PC-3 (cell line): ENCODE measurements around the gene CCDC78. TPM values are rescaled to one million over a fixed set of nuclear protein-coding genes. Genes with fewer than 3 reads are reported as not detected.

Source experiments
- ATAC-seq: fragments of 200-7000 bp; cut with Tn5 transposase; 2 replicates; pipeline ENCODE4 v1.9.1; 2020; ENCODE audit warnings: mild to moderate bottlenecking, moderate library complexity
- BruUV-seq: library from RNA; stranded (reverse); fragments of 400-500 nt; replicated peaks from 2 replicates; lab custom pipeline; 2021; lab: Mats Ljungman, UMichigan
- CTCF ChIA-PET: fragments of 300-600 bp; sonication (Branson Sonifier 250); formaldehyde crosslinking; loops from one replicate; lab custom pipeline; 2022; ENCODE audit warnings: antibody characterized with exemption; lab: Charles Lee
- POLR2A ChIA-PET: fragments of 300-600 bp; sonication (Branson Sonifier 250); formaldehyde crosslinking; loops from one replicate; lab custom pipeline; 2022; ENCODE audit warnings: antibody characterized with exemption; ENCODE audit not compliant: unreplicated experiment; lab: Charles Lee
- DNase-seq: peaks from one replicate; pipeline ENCODE4 v3.0.0-alpha.2; 2015
- H2AFZ ChIP-seq: fragments of 300-600 bp; sonication (generic); 2 replicates; pipeline ENCODE4 v1.6.0; 2016; ENCODE audit warnings: antibody characterized with exemption, low read length
- H3F3A ChIP-seq: fragments of 300-600 bp; sonication (generic); one replicate; pipeline ENCODE4 v1.6.0; 2017; ENCODE audit warnings: antibody characterized with exemption, low read length, control low read depth, mild to moderate bottlenecking; ENCODE audit not compliant: unreplicated experiment
- H3K27ac ChIP-seq: fragments of 300-600 bp; sonication (generic); 2 replicates; pipeline ENCODE4 v1.5.1; 2016; ENCODE audit warnings: mild to moderate bottlenecking, low read length
- H3K27me3 ChIP-seq: fragments of 300-600 bp; sonication (generic); 2 replicates; pipeline ENCODE4 v1.6.1; 2016; ENCODE audit warnings: low read length, mixed read lengths
- H3K36me3 ChIP-seq: fragments of 300-600 bp; sonication (generic); 2 replicates; pipeline ENCODE4 v1.6.1; 2016; ENCODE audit warnings: low read depth, mixed run types, low read length, mixed read lengths
- H3K4me1 ChIP-seq: fragments of 300-600 bp; sonication (generic); 2 replicates; pipeline ENCODE4 v1.5.1; 2016; ENCODE audit warnings: low read length; ENCODE audit not compliant: insufficient read depth
- H3K4me2 ChIP-seq: fragments of 300-600 bp; sonication (generic); 2 replicates; pipeline ENCODE4 v1.6.0; 2016; ENCODE audit warnings: low read length
- H3K4me3 ChIP-seq: fragments of 300-600 bp; sonication (generic); 2 replicates; pipeline ENCODE4 v1.5.1; 2016; ENCODE audit warnings: mild to moderate bottlenecking, low read length, mixed read lengths
- H3K79me2 ChIP-seq: fragments of 300-600 bp; sonication (generic); 2 replicates; pipeline ENCODE4 v1.6.1; 2017; ENCODE audit warnings: low read length, mixed read lengths
- H3K9ac ChIP-seq: fragments of 300-600 bp; sonication (generic); 2 replicates; pipeline ENCODE4 v1.6.0; 2016; ENCODE audit warnings: mild to moderate bottlenecking, low read length
- H3K9me2 ChIP-seq: fragments of 300-600 bp; sonication (generic); replicated peaks from 2 replicates; pipeline ENCODE4 v1.6.1; 2016; ENCODE audit warnings: mixed run types, low read length, mixed read lengths
- H3K9me3 ChIP-seq: fragments of 300-600 bp; sonication (generic); 2 replicates; pipeline ENCODE4 v1.6.1; 2016; ENCODE audit warnings: low read length, mixed read lengths
- H4K20me1 ChIP-seq: fragments of 300-600 bp; sonication (generic); 2 replicates; pipeline ENCODE4 v1.6.1; 2016; ENCODE audit warnings: low read length, mixed read lengths
- CTCF ChIP-seq: fragments of 300-600 bp; sonication (generic); conservative IDR thresholded peaks from 2 replicates; pipeline ENCODE4 v1.5.1; 2017; ENCODE audit warnings: antibody characterized with exemption, low read depth, mild to moderate bottlenecking, low read length
- EZH2 ChIP-seq: fragments of 300-600 bp; sonication (generic); IDR thresholded peaks from one replicate; pipeline ENCODE4 v1.6.1; 2017; ENCODE audit warnings: antibody characterized with exemption, mild to moderate bottlenecking, low read length; ENCODE audit not compliant: unreplicated experiment
- EZH2phosphoT487 ChIP-seq: fragments of 300-600 bp; sonication (generic); IDR thresholded peaks from 2 replicates; pipeline ENCODE4 v1.6.1; 2018; ENCODE audit warnings: mild to moderate bottlenecking, antibody characterized with exemption, low read length, borderline replicate concordance
- intact Hi-C: fragments of 100-400 bp; cut with micrococcal nuclease; formaldehyde crosslinking; loops from 2 replicates; pipeline ENCODE4 v1.9.0; 2023
- total RNA-seq: library from RNA; depleted of rRNA; stranded (reverse); fragments of >200 nt; gene quantifications from 2 replicates; pipeline ENCODE4 v1.2.3, GENCODE V29; 2014

CCDC78 gene
- total RNA-seq, 1 experiment from 2014 or later, result 3.3 TPM

- intact Hi-C loops, result no loop called here
- Histone ChIP-seq H3K4me2 (no peak overlapping the region), H3F3A (no peaks in the 10 kb centered on the region), H4K20me1 (peaks cover 10% of the 10 kb centered on the region; the same call in 1 of the 2 replicates), H2AFZ (no peak overlapping the region), H3K27ac (no peak overlapping the region), H3K27me3 (no peaks in the 10 kb centered on the region), H3K4me3 (no peak overlapping the region), H3K9me3 (no peaks in the 10 kb centered on the region), H3K79me2 (peaks cover 22% of the 10 kb centered on the region), H3K4me1 (peaks cover 14% of the 10 kb centered on the region), H3K36me3 (peaks cover 5% of the 10 kb centered on the region), H3K9me2 (no peaks in the 10 kb centered on the region), H3K9ac (no peak overlapping the region)
- ChIA-PET POLR2A (no interaction called here), CTCF (no interaction called here)
- BruUV-seq, result no TSS peak
- TF ChIP-seq EZH2phosphoT487 (no peak), CTCF (no peak), EZH2 (no peak)
- ATAC-seq (no peak), DNase-seq (no peak)
Measured at GRCh38 chr16:677316-678190, 48.7 kb downstream of the CCDC78 start.

- peaks cover 3% of the 10 kb centered on the region; the same call in 1 of the 2 replicates for H4K20me1 ChIP-seq
- no peaks in the 10 kb centered on the region for H3F3A ChIP-seq
- ChIA-PET CTCF (no interaction called here), POLR2A (no interaction called here)
- DNase-seq (no peak), ATAC-seq (no peak)
- TF ChIP-seq EZH2 (no peak), CTCF (no peak), EZH2phosphoT487 (no peak)
- no TSS peak for BruUV-seq
- H3K36me3 ChIP-seq, result no peaks in the 10 kb centered on the region
- H3K4me3 ChIP-seq, result no peak overlapping the region
- peaks cover 16% of the 10 kb centered on the region for H3K79me2 ChIP-seq
- peaks cover 7% of the 10 kb centered on the region for H3K4me1 ChIP-seq
- intact Hi-C loops, result no loop called here
- no peaks in the 10 kb centered on the region for H3K9me3 ChIP-seq
- H3K4me2 ChIP-seq, result no peak overlapping the region
- no peak overlapping the region for H3K9ac ChIP-seq
- H3K27ac ChIP-seq, result no peak overlapping the region
- H3K9me2 ChIP-seq, result no peaks in the 10 kb centered on the region
- H3K27me3 ChIP-seq, result no peaks in the 10 kb centered on the region
- H2AFZ ChIP-seq, result no peak overlapping the region
Measured at GRCh38 chr16:676913-677312, 49.3 kb downstream of the CCDC78 start.

GRCh38 chr16:676565-676902 lies 49.7 kb downstream of the CCDC78 start:
- no peak overlapping the region for H2AFZ ChIP-seq
- no peak overlapping the region for H3K4me3 ChIP-seq
- no peak overlapping the region for H3K9ac ChIP-seq
- H3K4me1 ChIP-seq, result peaks cover 3% of the 10 kb centered on the region
- H3K36me3 ChIP-seq, result no peaks in the 10 kb centered on the region
- DNase-seq (no peak), ATAC-seq (no peak)
- H3K4me2 ChIP-seq, result no peak overlapping the region
- no peak overlapping the region for H3K27ac ChIP-seq
- intact Hi-C loops, result no loop called here
- H3K9me2 ChIP-seq, result no peaks in the 10 kb centered on the region
- ChIA-PET CTCF (no interaction called here), POLR2A (no interaction called here)
- no peak for TF ChIP-seq EZH2
- no TSS peak for BruUV-seq
- H4K20me1 ChIP-seq, result no peaks in the 10 kb centered on the region
- H3F3A ChIP-seq, result no peaks in the 10 kb centered on the region
- H3K9me3 ChIP-seq, result no peaks in the 10 kb centered on the region
- H3K27me3 ChIP-seq, result no peaks in the 10 kb centered on the region
- H3K79me2 ChIP-seq, result peaks cover 12% of the 10 kb centered on the region
